GM12878 (cell line): Measurements from ENCODE around the gene ERCC4. TPM values are rescaled to one million over a fixed set of nuclear protein-coding genes. Genes with fewer than 3 reads are reported as not detected.

Experiments used
- ATAC-seq: fragments of 200-7000 bp; cut with Tn5 transposase; 3 replicates; pipeline ENCODE4 v1.9.1; 2020; ENCODE audit warnings: mild to moderate bottlenecking, moderate library complexity
- BruUV-seq: library from RNA; stranded (reverse); fragments of 400-500 nt; replicated peaks from 2 replicates; lab custom pipeline; 2021; lab: Mats Ljungman, UMichigan
- CTCF ChIA-PET: fragments of 300-600 bp; sonication (Branson Sonifier 250); formaldehyde crosslinking; extraction: SDS; loops from one replicate; lab custom pipeline; 2021; ENCODE audit warnings: inconsistent platforms; lab: Yijun Ruan, JAX
- POLR2A ChIA-PET: fragments of 350-600 bp; formaldehyde crosslinking; extraction: SDS; loops from one replicate; lab custom pipeline; 2021; ENCODE audit warnings: inconsistent platforms; lab: Charles Lee
- RAD21 ChIA-PET: fragments of 300-600 bp; sonication (Branson Sonifier 250); formaldehyde crosslinking; loops from one replicate; lab custom pipeline; 2023; ENCODE audit warnings: antibody characterized with exemption; ENCODE audit not compliant: unreplicated experiment; lab: Charles Lee
- SMC1A ChIA-PET: fragments of 300-600 bp; sonication (Branson Sonifier 250); formaldehyde crosslinking; loops from one replicate; lab custom pipeline; 2023; ENCODE audit not compliant: unreplicated experiment, uncharacterized antibody; lab: Charles Lee
- DNase-seq: peaks from one replicate; pipeline ENCODE4 v3.0.0-alpha.2; 2011; ENCODE audit warnings: low read depth, low spot score
- FAIRE-seq: peaks from 3 replicates; lab custom pipeline; 2011; peaks lifted over from hg19 to GRCh38; lab: Jason Lieb, UNC
- H2AFZ ChIP-seq: 2 replicates; pipeline ENCODE4 v1.6.0; 2011; ENCODE audit warnings: low read depth, low read length, control low read depth; ENCODE audit not compliant: control insufficient read depth
- H3K27ac ChIP-seq: 2 replicates; pipeline ENCODE4 v1.5.1; 2011; ENCODE audit warnings: control low read depth; ENCODE audit not compliant: control insufficient read depth, insufficient read depth
- H3K27me3 ChIP-seq, 2 experiments: replicated peaks in 1 of 2; 2 replicates each; pipeline versions ENCODE4 v1.6.0 to v1.6.1; 2011; ENCODE audit warnings: low read length in 1 of 2; ENCODE audit not compliant: control insufficient read depth in 2 of 2, insufficient read depth in 2 of 2
- H3K36me3 ChIP-seq, 2 experiments: 2 replicates each; pipeline ENCODE4 v1.5.1; 2011; ENCODE audit warnings: low read length in 1 of 2; ENCODE audit not compliant: control insufficient read depth in 2 of 2, insufficient read depth in 2 of 2
- H3K4me1 ChIP-seq: 2 replicates; pipeline ENCODE4 v1.6.1; 2011; ENCODE audit warnings: mild to moderate bottlenecking, low read length, moderate library complexity, mixed read lengths; ENCODE audit not compliant: control insufficient read depth, insufficient read depth
- H3K4me2 ChIP-seq: 2 replicates; pipeline ENCODE4 v1.6.0; 2011; ENCODE audit warnings: control low read depth; ENCODE audit not compliant: control insufficient read depth, insufficient read depth
- H3K4me3 ChIP-seq: fragments of 200-600 bp; sonication (generic); 2 replicates; pipeline ENCODE4 v1.5.1; 2016
- H3K79me2 ChIP-seq: 2 replicates; pipeline ENCODE4 v1.6.0; 2011; ENCODE audit warnings: low read length; ENCODE audit not compliant: control insufficient read depth, insufficient read depth
- H3K9ac ChIP-seq: 2 replicates; pipeline ENCODE4 v1.8.0; 2011; ENCODE audit warnings: low read length, control low read depth, mixed read lengths; ENCODE audit not compliant: control insufficient read depth, insufficient read depth
- H3K9me3 ChIP-seq: replicated peaks from 3 replicates; pipeline ENCODE4 v1.5.1; 2011; ENCODE audit warnings: mild to moderate bottlenecking, low read length; ENCODE audit not compliant: control insufficient read depth, insufficient read depth
- H4K20me1 ChIP-seq: 2 replicates; pipeline ENCODE4 v1.6.0; 2011; ENCODE audit not compliant: control insufficient read depth, insufficient read depth
- CREM ChIP-seq: IDR thresholded peaks from 2 replicates; pipeline ENCODE4 v1.6.1; 2014; ENCODE audit warnings: antibody characterized with exemption, low read depth
- FOXK2 ChIP-seq: fragments of 450-650 bp; IDR thresholded peaks from 2 replicates; pipeline ENCODE4 v1.6.1; 2017; ENCODE audit warnings: mild to moderate bottlenecking, moderate library complexity
- HCFC1 ChIP-seq: fragments of 150-350 bp; IDR thresholded peaks from 2 replicates; pipeline ENCODE4 v1.6.1; 2014; ENCODE audit warnings: low read length
- HDAC6 ChIP-seq: fragments of 200-600 bp; sonication (generic); IDR thresholded peaks from one replicate; pipeline ENCODE4 v1.8.0; 2017; ENCODE audit warnings: antibody characterized with exemption; ENCODE audit not compliant: unreplicated experiment
- NFYA ChIP-seq: IDR thresholded peaks from 2 replicates; pipeline ENCODE4 v1.6.1; 2011; ENCODE audit warnings: low read depth, mild to moderate bottlenecking, low read length, improper control_type of control experiment, borderline replicate concordance
- NFYB ChIP-seq: IDR thresholded peaks from 2 replicates; pipeline ENCODE4 v1.6.1; 2011; ENCODE audit warnings: low read depth, mild to moderate bottlenecking, low read length, improper control_type of control experiment, moderate library complexity; ENCODE audit not compliant: insufficient read depth
- PML ChIP-seq: IDR thresholded peaks from 2 replicates; pipeline ENCODE4 v1.6.1; 2012; ENCODE audit warnings: low read length, inconsistent platforms
- POLR2AphosphoS5 ChIP-seq: IDR thresholded peaks from 2 replicates; pipeline ENCODE4 v1.6.1; 2011; ENCODE audit warnings: mild to moderate bottlenecking, low read length, inconsistent platforms
- RAD51 ChIP-seq: fragments of 450-650 bp; IDR thresholded peaks from 2 replicates; pipeline ENCODE4 v1.6.1; 2016; ENCODE audit warnings: moderate library complexity, mild to moderate bottlenecking, inconsistent platforms
- RFX5 ChIP-seq: IDR thresholded peaks from 2 replicates; pipeline ENCODE4 v1.6.1; 2011; ENCODE audit warnings: low read depth, low read length, improper control_type of control experiment
- SMARCA5 ChIP-seq: fragments of 450-650 bp; IDR thresholded peaks from 2 replicates; pipeline ENCODE4 v1.6.1; 2017; ENCODE audit warnings: mild to moderate bottlenecking
- SREBF1 ChIP-seq: IDR thresholded peaks from 2 replicates; pipeline ENCODE4 v1.6.1; 2012; ENCODE audit warnings: mild to moderate bottlenecking, low read length
- SUZ12 ChIP-seq: fragments of 200-600 bp; sonication (generic); IDR thresholded peaks from one replicate; pipeline ENCODE4 v1.6.1; 2018; ENCODE audit warnings: antibody characterized with exemption, mild to moderate bottlenecking; ENCODE audit not compliant: unreplicated experiment
- YBX1 ChIP-seq: fragments of 450-650 bp; IDR thresholded peaks from 2 replicates; pipeline ENCODE4 v1.6.1; 2016; ENCODE audit warnings: antibody characterized with exemption
- ZBTB4 ChIP-seq: fragments of 450-650 bp; formaldehyde crosslinking; IDR thresholded peaks from 2 replicates; pipeline ENCODE4 v1.4.0; 2022; ENCODE audit warnings: mild to moderate bottlenecking, moderate library complexity
- ZNF24 ChIP-seq: fragments of 450-650 bp; IDR thresholded peaks from 2 replicates; pipeline ENCODE4 v1.6.1; 2017; ENCODE audit warnings: antibody characterized with exemption, mild to moderate bottlenecking
- whole genome bisulfite sequencing: methylation state at CpG from one replicate; pipeline ENCODE4 v1.1.6; 2016; ENCODE audit warnings: low lambda C conversion rate; ENCODE audit not compliant: insufficient replicate concordance, insufficient coverage; ENCODE audit errors: missing lambda C conversion rate; 5-methylcytosine and 5-hydroxymethylcytosine counted together
- in situ Hi-C: fragments of 300-500 bp; cut with MboI; formaldehyde crosslinking; loops from 9 replicates; pipeline ENCODE4 v1.14.3; 2018; ENCODE audit warnings: mixed read lengths
- intact Hi-C: fragments of 100-400 bp; cut with micrococcal nuclease; formaldehyde crosslinking; loops from one replicate; pipeline ENCODE4 v1.14.2; 2022; ENCODE audit not compliant: unreplicated experiment
- polyA plus RNA-seq, 11 experiments: library from polyadenylated mRNA; depleted of rRNA in 4 of 11; unstranded in 6 of 11; stranded (reverse) in 5 of 11; fragments of >200 nt; fragmentation: Nextera tagmentation in 4 of 11; fragmentation: Illumina TruSeq in 1 of 11; extraction: Ambion mirVana in 4 of 11; extraction: Trizol in 1 of 11; gene quantifications; 1 replicate in 1 of 11; 2 replicates in 10 of 11; pipeline versions ENCODE4 v1.2.1 to v1.2.3, GENCODE V29; 2011 to 2016; ENCODE audit warnings: inconsistent platforms in 2 of 11, missing spikeins in 2 of 11, low read depth in 1 of 11
- total RNA-seq, 4 experiments: library from RNA; depleted of rRNA in 3 of 4; stranded (reverse); fragments of >200 nt in 3 of 4; fragmentation: Illumina TruSeq in 1 of 4; extraction: Trizol in 1 of 4; gene quantifications; 2 replicates each; pipeline versions ENCODE4 v1.2.1 to v1.2.3, GENCODE V29; 2013 to 2021
- TF ChIP-seq, protein P1 (sequence below): fragments of 450-650 bp; IDR thresholded peaks from 2 replicates; pipeline ENCODE4 v1.6.1; 2018; ENCODE audit warnings: borderline replicate concordance, mild to moderate bottlenecking; ENCODE audit not compliant: partially characterized antibody
- TF ChIP-seq, protein P2 (sequence below): IDR thresholded peaks from 2 replicates; pipeline ENCODE4 v1.6.1; 2011; ENCODE audit warnings: borderline replicate concordance, low read depth, mild to moderate bottlenecking, moderate library complexity, low read length; ENCODE audit not compliant: insufficient read depth, poor library complexity, severe bottlenecking

Gene ERCC4
- total and polyA plus RNA-seq, 10 of the 15 experiments (the other 5 are each of a cell fraction or from before 2014, with no cell fraction given), result 4.7 to 24.6 (median 8.9) TPM

- TF ChIP-seq, protein P1, sequence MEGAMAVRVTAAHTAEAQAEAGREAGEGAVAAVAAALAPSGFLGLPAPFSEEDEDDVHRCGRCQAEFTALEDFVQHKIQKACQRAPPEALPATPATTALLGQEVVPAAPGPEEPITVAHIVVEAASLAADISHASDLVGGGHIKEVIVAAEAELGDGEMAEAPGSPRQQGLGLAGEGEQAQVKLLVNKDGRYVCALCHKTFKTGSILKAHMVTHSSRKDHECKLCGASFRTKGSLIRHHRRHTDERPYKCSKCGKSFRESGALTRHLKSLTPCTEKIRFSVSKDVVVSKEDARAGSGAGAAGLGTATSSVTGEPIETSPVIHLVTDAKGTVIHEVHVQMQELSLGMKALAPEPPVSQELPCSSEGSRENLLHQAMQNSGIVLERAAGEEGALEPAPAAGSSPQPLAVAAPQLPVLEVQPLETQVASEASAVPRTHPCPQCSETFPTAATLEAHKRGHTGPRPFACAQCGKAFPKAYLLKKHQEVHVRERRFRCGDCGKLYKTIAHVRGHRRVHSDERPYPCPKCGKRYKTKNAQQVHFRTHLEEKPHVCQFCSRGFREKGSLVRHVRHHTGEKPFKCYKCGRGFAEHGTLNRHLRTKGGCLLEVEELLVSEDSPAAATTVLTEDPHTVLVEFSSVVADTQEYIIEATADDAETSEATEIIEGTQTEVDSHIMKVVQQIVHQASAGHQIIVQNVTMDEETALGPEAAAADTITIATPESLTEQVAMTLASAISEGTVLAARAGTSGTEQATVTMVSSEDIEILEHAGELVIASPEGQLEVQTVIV, result no peak
These were observed 27.7 kb upstream of the ERCC4 start (continued) for GRCh38 chr16:13892301-13892700.

DNA sequence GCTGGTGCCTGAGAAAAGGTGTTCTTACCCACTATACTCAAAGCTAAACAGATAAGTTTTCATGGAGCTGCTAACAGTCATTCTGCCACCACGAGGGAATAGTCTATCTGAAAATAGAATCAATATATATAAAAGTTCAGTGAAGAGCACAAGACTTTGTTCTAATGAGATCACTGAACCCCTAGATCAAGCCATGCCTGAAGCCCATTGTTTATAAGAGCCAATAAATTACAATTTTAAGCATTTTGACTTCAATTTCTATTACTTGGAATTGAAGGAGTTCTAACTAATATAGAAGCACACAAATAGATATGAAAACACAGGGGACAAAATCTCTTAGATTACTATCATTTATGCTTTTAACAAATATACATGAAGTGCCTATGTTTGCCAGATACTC is 24.4 kb upstream of the ERCC4 start:
- H3K36me3 ChIP-seq, result no peaks in the 10 kb centered on the region
- no peak for ATAC-seq
- H3K9ac ChIP-seq, result no peak overlapping the region
- ChIA-PET CTCF (no interaction called here), SMC1A (interaction anchor here (1.8 to 2.0 kb wide), 2 partner anchors 10 to 17 kb away, joined by 4 to 5 read pairs; no protein-coding TSS in a partner anchor), RAD21 (no interaction called here), POLR2A (interaction anchor here (0.6 kb wide), 1 partner anchor 513 kb away, joined by 3 read pairs; no protein-coding TSS in a partner anchor)
- intact Hi-C loops (no loop called here), in situ Hi-C loops (no loop called here)
- no peak overlapping the region for H2AFZ ChIP-seq
- H3K4me1 ChIP-seq, result no peaks in the 10 kb centered on the region
- H3K4me3 ChIP-seq, result no peak overlapping the region
- H3K9me3 ChIP-seq, result no peaks in the 10 kb centered on the region; the same call in 2 of the 3 replicates
- H3K27ac ChIP-seq, result no peak overlapping the region
- 0% methylated on average over 1 of the region's 1 CpG for WGBS
- H3K79me2 ChIP-seq, result no peaks in the 10 kb centered on the region
- no peaks in the 10 kb centered on the region for H3K27me3 ChIP-seq
- H4K20me1 ChIP-seq, result no peaks in the 10 kb centered on the region
- H3K4me2 ChIP-seq, result no peak overlapping the region
- no peak for FAIRE-seq
- no TSS peak for BruUV-seq
- no peak for DNase-seq
- TF ChIP-seq POLR2AphosphoS5, result no peak
- no peak for TF ChIP-seq SMARCA5
- TF ChIP-seq HDAC6, result no peak
- TF ChIP-seq YBX1, result no peak
- no peak for TF ChIP-seq RAD51
- TF ChIP-seq, protein P2, sequence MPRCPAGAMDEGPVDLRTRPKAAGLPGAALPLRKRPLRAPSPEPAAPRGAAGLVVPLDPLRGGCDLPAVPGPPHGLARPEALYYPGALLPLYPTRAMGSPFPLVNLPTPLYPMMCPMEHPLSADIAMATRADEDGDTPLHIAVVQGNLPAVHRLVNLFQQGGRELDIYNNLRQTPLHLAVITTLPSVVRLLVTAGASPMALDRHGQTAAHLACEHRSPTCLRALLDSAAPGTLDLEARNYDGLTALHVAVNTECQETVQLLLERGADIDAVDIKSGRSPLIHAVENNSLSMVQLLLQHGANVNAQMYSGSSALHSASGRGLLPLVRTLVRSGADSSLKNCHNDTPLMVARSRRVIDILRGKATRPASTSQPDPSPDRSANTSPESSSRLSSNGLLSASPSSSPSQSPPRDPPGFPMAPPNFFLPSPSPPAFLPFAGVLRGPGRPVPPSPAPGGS, result no peak
- TF ChIP-seq FOXK2, result no peak
- TF ChIP-seq NFYB, result no peak
- no peak for TF ChIP-seq SREBF1
- no peak for TF ChIP-seq ZNF24
- TF ChIP-seq PML, result no peak
- no peak for TF ChIP-seq RFX5
- no peak for TF ChIP-seq ZBTB4 (CRISPR knock-in tag)
- TF ChIP-seq NFYA, result no peak
- no peak for TF ChIP-seq HCFC1
- TF ChIP-seq CREM, result no peak
- TF ChIP-seq SUZ12, result no peak
